ENCODE measurements around the gene LRRTM4. TPM values are rescaled to one million over a fixed set of nuclear protein-coding genes. Genes with fewer than 3 reads are reported as not detected.

LRRTM4 gene
- total RNA-seq, 4 donors from 2014 or later, result not detected

DNA sequence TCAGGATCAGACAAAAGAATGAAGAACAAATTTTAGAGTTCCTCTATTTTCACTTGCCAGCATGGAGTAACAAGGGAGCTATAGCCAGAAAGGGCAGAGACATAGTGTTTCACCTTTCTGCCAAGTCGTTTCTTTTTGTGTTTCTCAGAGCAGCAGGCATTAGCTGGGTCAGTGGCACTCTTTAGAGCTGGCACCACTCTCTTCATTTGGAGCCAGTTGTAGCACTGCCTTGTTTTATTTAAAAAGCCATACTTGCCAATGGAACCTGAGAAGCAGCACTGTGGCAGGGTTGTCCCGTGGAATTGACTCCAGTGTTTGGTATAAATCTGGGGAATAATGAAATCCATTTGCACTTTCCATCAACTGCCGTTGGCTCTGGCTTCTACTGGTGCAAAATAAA is 64.0 kb downstream of the LRRTM4 start:
- Histone ChIP-seq H3K36me3 (no peaks in the 10 kb centered on the region), H3K27ac (no peak overlapping the region), H3K27me3 (no peaks in the 10 kb centered on the region), H3K4me1 (no peaks in the 10 kb centered on the region), H3K4me3 (replicated peaks in 1 of 3) (no peak overlapping the region), H3K9me3 (no peaks in the 10 kb centered on the region)
- intact Hi-C loops (cut with DNase I), result no loop called here
- no peak for TF ChIP-seq POLR2A (IDR thresholded peaks at IDR 0.05)
- TF ChIP-seq, protein P1, sequence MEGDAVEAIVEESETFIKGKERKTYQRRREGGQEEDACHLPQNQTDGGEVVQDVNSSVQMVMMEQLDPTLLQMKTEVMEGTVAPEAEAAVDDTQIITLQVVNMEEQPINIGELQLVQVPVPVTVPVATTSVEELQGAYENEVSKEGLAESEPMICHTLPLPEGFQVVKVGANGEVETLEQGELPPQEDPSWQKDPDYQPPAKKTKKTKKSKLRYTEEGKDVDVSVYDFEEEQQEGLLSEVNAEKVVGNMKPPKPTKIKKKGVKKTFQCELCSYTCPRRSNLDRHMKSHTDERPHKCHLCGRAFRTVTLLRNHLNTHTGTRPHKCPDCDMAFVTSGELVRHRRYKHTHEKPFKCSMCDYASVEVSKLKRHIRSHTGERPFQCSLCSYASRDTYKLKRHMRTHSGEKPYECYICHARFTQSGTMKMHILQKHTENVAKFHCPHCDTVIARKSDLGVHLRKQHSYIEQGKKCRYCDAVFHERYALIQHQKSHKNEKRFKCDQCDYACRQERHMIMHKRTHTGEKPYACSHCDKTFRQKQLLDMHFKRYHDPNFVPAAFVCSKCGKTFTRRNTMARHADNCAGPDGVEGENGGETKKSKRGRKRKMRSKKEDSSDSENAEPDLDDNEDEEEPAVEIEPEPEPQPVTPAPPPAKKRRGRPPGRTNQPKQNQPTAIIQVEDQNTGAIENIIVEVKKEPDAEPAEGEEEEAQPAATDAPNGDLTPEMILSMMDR (IDR thresholded peaks at IDR 0.05), result no peak
- no peak for DNase-seq
- WGBS, 2 donors, result 55 to 75% methylated on average over 3 of the region's 3 CpGs

DNA sequence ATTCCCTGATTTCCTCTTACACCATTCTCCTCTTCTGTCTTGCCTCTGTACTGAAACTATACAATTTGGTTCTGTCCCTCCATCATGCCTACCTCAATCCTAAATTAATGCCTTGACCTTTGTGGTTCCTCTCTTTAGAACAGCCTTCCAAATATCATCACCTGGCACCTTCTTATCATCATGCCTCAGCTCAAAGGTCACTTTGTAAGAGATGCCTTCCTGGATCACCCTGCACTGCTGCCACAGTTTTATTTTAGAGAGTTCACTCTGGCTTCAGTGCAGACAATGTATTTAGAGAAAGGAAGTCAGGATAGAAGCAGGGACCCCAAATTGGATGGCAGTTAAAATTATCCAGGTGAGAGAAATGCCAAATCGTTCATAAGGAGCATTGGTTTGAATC is 64.5 kb downstream of the LRRTM4 start:
- intact Hi-C loops (cut with DNase I), result no loop called here
- DNase-seq, result no peak
- no peaks in the 10 kb centered on the region for H3K36me3 ChIP-seq
- no peak overlapping the region for H3K4me3 ChIP-seq (replicated peaks in 1 of 3)
- H3K27me3 ChIP-seq, result no peaks in the 10 kb centered on the region
- no peak overlapping the region for H3K27ac ChIP-seq
- no peaks in the 10 kb centered on the region for H3K4me1 ChIP-seq
- no peaks in the 10 kb centered on the region for H3K9me3 ChIP-seq
- WGBS, 2 donors, result 81 to 88% methylated on average over 1 of the region's 1 CpG
- TF ChIP-seq POLR2A (IDR thresholded peaks at IDR 0.05), result no peak
- TF ChIP-seq, protein P1 (IDR thresholded peaks at IDR 0.05), result no peak

DNA sequence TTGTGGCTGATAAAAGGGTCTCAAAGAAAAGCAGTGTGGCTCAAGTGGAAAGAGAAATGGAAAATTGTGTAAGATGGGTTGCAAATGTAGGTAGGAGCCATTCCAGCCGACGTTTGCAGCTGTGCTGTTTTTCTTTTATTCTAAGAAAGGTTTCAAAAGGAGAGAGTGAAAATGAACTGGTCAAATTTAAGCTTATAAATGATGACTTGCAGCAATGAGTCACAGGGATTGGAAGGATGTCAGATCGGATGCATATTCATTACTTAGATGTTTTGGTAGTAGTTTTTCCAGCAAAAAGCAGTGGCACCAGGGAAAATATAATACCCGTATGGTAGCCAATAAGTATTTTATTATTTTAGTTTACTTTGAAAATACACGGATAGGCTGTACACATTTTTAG is 79.1 kb downstream of the LRRTM4 start:
- H3K4me1 ChIP-seq, result no peaks in the 10 kb centered on the region
- H3K27me3 ChIP-seq, result no peaks in the 10 kb centered on the region
- TF ChIP-seq POLR2A (IDR thresholded peaks at IDR 0.05), result no peak
- TF ChIP-seq, protein P1 (IDR thresholded peaks at IDR 0.05), result no peak
- 71 to 85% methylated on average over 5 of the region's 5 CpGs for WGBS, 2 donors
- DNase-seq, result no peak
- no peaks in the 10 kb centered on the region for H3K9me3 ChIP-seq
- H3K27ac ChIP-seq, result no peak overlapping the region
- intact Hi-C loops (cut with DNase I), result no loop called here
- no peak overlapping the region for H3K4me3 ChIP-seq (replicated peaks in 1 of 3)
- H3K36me3 ChIP-seq, result no peaks in the 10 kb centered on the region

DNA sequence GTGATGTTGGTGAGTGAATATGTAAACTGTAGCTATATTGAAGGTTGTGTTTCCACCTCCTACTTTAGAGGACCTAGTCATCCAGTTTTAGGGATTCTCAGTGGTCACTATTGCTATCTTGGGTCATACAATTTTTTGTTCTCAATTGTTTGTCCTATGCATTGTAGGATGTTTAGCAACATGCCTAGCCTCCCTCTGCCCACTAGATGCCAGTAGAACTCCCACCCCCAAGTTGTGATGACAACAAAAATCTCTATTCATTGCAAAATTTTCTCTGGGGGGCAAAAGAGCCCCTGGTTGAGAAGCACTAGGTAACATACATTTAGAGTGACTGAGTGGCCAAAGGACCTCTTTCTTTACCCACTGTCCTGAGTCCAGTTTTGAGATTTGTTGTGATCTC is 87.3 kb downstream of the LRRTM4 start:
- intact Hi-C loops (cut with DNase I), result no loop called here
- TF ChIP-seq, protein P1 (IDR thresholded peaks at IDR 0.05), result no peak
- H3K4me1 ChIP-seq, result no peaks in the 10 kb centered on the region
- DNase-seq, result no peak
- no peaks in the 10 kb centered on the region for H3K27me3 ChIP-seq
- H3K27ac ChIP-seq, result no peak overlapping the region
- H3K9me3 ChIP-seq, result no peaks in the 10 kb centered on the region
- no peak overlapping the region for H3K4me3 ChIP-seq (replicated peaks in 1 of 3)
- H3K36me3 ChIP-seq, result no peaks in the 10 kb centered on the region

DNA sequence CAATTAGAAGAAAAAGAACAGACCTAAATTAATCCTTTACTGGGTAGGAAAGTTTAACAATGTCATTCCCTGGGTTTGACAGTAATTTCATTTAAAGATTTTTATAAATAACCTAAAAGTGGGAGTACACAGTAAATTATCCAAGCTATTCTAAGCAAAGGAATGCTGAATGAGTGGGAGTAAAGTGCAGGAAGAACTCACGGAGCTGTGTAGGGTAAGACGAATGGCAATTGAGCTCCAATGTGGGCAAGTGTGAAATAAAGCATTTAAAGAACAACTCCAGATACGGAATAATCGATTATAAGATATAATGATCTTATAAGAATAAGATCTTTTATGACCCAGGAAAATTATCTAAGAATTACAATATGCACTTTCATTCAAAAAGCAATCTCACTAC is 93.2 kb downstream of the LRRTM4 start:
- no peaks in the 10 kb centered on the region for H3K27me3 ChIP-seq
- no peaks in the 10 kb centered on the region for H3K4me1 ChIP-seq
- DNase-seq, result no peak
- TF ChIP-seq POLR2A (IDR thresholded peaks at IDR 0.05), result no peak
- no peaks in the 10 kb centered on the region for H3K36me3 ChIP-seq
- H3K4me3 ChIP-seq (replicated peaks in 1 of 3), result no peak overlapping the region
- WGBS, 2 donors, result 76 to 84% methylated on average over 4 of the region's 4 CpGs
- H3K9me3 ChIP-seq, result no peaks in the 10 kb centered on the region
- intact Hi-C loops (cut with DNase I), result no loop called here
- no peak overlapping the region for H3K27ac ChIP-seq

DNA sequence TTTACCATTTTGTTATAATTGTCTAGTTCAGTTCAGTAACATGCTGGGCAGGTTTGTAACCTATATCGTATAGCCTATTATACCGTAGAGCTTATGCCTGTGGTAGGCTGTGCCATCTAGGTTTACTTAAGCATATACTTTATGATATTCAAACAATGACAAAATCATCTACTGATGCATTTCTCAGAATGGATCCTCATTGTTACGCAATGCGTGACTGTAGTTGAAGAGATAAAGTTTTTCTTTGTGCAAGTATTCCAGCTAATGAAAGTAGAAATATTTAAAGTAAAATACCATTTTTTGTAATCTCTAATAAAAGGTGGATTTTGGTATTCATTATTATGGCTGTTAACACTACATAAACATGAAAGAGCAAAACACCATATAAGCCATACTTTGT is 100.2 kb downstream of the LRRTM4 start:
- H3K4me1 ChIP-seq, result no peaks in the 10 kb centered on the region
- H3K27me3 ChIP-seq, result no peaks in the 10 kb centered on the region
- H3K36me3 ChIP-seq, result no peaks in the 10 kb centered on the region
- DNase-seq, result no peak
- TF ChIP-seq, protein P1 (IDR thresholded peaks at IDR 0.05), result no peak
- no peak for TF ChIP-seq POLR2A (IDR thresholded peaks at IDR 0.05)
- no peak overlapping the region for H3K4me3 ChIP-seq (replicated peaks in 1 of 3)
- H3K27ac ChIP-seq, result no peak overlapping the region
- intact Hi-C loops (cut with DNase I), result no loop called here
- WGBS, 2 donors, result 97 to 98% methylated on average over 4 of the region's 4 CpGs
- no peaks in the 10 kb centered on the region for H3K9me3 ChIP-seq

Data from thyroid gland (tissue), 4 donors.